AG04450 (cell line): ENCODE measurements around the gene TGFBR3. TPM values are rescaled to one million over a fixed set of nuclear protein-coding genes. Genes with fewer than 3 reads are reported as not detected.

Source experiments
- CTCF ChIA-PET: fragments of 300-600, 350-600 bp; formaldehyde crosslinking; extraction: SDS; loops from one replicate; lab custom pipeline; 2022; ENCODE audit warnings: antibody characterized with exemption, inconsistent platforms; lab: Charles Lee
- POLR2A ChIA-PET: fragments of 350-600 bp; formaldehyde crosslinking; extraction: SDS; loops from one replicate; lab custom pipeline; 2021; ENCODE audit warnings: antibody characterized with exemption, inconsistent platforms; lab: Yijun Ruan, JAX
- DNase-seq: peaks from one replicate; pipeline ENCODE4 v3.0.0-alpha.2; 2011; ENCODE audit warnings: low read depth, low spot score
- H3K27ac ChIP-seq: one replicate; pipeline ENCODE4 v1.5.1; 2012; ENCODE audit warnings: low read depth, low read length, control low read depth
- H3K27me3 ChIP-seq: one replicate; pipeline ENCODE4 v1.6.0; 2012; ENCODE audit warnings: low read length; ENCODE audit not compliant: control insufficient read depth, insufficient read depth
- H3K4me3 ChIP-seq: 2 replicates; pipeline ENCODE4 v1.5.1; 2011; ENCODE audit warnings: mild to moderate bottlenecking, low read depth, low read length, control low read depth
- H3K9me3 ChIP-seq: 2 replicates; pipeline ENCODE4 v1.5.1; 2012; ENCODE audit warnings: low read length; ENCODE audit not compliant: control insufficient read depth, insufficient read depth
- polyA plus RNA-seq: library from polyadenylated mRNA; depleted of rRNA; stranded (reverse); fragments of >200 nt; gene quantifications from 2 replicates; pipeline ENCODE4 v1.2.3, GENCODE V29; 2011
- TF ChIP-seq, protein P1 (sequence below): IDR thresholded peaks from 2 replicates; pipeline ENCODE4 v1.5.1; 2011; ENCODE audit warnings: low read depth, low read length, control low read depth, inconsistent platforms

Gene TGFBR3
- polyA plus RNA-seq, 1 experiment: 36.5 TPM

- H3K4me3 ChIP-seq: no peak overlapping the region
- H3K9me3 ChIP-seq: no peaks in the 10 kb centered on the region
- no peaks in the 10 kb centered on the region for H3K27me3 ChIP-seq
- no peak for DNase-seq
- TF ChIP-seq, protein P1, sequence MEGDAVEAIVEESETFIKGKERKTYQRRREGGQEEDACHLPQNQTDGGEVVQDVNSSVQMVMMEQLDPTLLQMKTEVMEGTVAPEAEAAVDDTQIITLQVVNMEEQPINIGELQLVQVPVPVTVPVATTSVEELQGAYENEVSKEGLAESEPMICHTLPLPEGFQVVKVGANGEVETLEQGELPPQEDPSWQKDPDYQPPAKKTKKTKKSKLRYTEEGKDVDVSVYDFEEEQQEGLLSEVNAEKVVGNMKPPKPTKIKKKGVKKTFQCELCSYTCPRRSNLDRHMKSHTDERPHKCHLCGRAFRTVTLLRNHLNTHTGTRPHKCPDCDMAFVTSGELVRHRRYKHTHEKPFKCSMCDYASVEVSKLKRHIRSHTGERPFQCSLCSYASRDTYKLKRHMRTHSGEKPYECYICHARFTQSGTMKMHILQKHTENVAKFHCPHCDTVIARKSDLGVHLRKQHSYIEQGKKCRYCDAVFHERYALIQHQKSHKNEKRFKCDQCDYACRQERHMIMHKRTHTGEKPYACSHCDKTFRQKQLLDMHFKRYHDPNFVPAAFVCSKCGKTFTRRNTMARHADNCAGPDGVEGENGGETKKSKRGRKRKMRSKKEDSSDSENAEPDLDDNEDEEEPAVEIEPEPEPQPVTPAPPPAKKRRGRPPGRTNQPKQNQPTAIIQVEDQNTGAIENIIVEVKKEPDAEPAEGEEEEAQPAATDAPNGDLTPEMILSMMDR: no peak
- ChIA-PET POLR2A (no interaction called here), CTCF (interaction anchor here (0.7 to 2.7 kb wide), 3 partner anchors 18 to 280 kb away, joined by 3 to 8 read pairs (median 5); no protein-coding TSS in a partner anchor)
- no peak overlapping the region for H3K27ac ChIP-seq
Measured at GRCh38 chr1:91793189-91793588, 92.8 kb downstream of the TGFBR3 start.

- H3K27me3 ChIP-seq: no peaks in the 10 kb centered on the region
- POLR2A ChIA-PET: no interaction called here
- no peaks in the 10 kb centered on the region for H3K9me3 ChIP-seq
- H3K4me3 ChIP-seq: no peak overlapping the region
- H3K27ac ChIP-seq: no peak overlapping the region
- TF ChIP-seq, protein P1: no peak
- CTCF ChIA-PET: interaction anchor here (1.0 to 2.7 kb wide), 2 partner anchors 135 to 279 kb away, joined by 3 to 8 read pairs; no protein-coding TSS in a partner anchor
- no peak for DNase-seq
Measured at GRCh38 chr1:91792489-91793071, 93.4 kb downstream of the TGFBR3 start.

DNA sequence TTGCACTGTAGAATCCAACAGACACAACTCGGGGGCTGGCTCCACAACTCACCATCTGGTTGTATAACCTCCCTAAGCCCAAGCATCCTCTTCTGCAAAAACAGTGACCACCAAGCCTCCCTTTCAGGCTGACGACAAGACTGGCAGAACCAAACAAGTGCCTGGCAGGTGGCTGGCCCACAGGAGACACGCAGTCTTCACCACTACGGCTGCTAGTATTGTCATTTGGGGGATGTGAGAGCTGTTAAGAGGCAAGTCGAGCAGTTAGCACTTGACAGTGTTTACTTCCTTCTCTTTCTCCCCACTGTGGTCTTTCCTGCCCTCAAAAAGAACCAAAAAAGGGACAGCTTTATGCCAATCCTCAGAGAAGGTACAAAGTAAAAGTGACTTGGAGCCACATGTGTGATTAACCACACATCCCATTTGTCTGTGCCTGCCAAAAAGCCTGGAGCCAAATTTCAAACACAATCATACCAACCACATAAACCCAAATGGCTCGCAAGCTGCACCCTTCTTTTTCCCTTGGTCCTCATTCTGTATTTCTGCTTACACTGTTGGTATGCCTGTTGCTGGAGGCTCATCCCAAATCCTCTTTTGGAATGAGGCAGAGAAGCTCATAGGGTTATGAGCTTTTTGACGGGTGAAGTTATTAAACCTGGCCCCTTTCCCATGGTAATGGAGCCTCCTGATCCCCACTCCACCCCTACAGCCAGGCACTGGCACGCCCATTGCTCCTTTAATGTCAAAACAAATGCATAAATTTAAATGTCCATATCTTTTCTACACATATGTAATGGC lies 94.1 kb downstream of the TGFBR3 start:
- Histone ChIP-seq H3K27me3 (no peaks in the 10 kb centered on the region), H3K27ac (no peak overlapping the region), H3K9me3 (no peaks in the 10 kb centered on the region), H3K4me3 (no peak overlapping the region)
- DNase-seq: no peak
- CTCF ChIA-PET: interaction anchor here (1.1 to 2.7 kb wide), 2 partner anchors 279 to 280 kb away, joined by 4 to 8 read pairs; no protein-coding TSS in a partner anchor
- TF ChIP-seq, protein P1: no peak
- POLR2A ChIA-PET: no interaction called here

DNA sequence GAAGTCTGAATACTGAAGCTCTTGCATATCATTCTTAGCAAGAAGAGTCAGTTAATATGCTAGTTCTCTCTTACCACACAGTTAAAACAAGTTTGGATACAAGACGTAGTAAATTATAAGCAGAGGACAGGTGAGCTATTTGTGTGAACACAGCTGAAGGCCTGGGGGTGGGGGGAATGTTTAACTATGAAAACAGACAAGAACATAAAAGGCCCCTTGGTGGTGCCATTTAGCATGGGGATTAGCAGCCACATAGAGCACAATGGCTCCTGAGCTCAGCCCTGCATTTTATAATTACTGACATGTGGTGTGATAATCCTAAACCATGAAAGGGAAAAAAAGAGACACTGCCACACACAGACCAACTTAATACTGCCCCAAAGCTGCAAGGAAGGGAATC lies 94.8 kb downstream of the TGFBR3 start:
- no peaks in the 10 kb centered on the region for H3K27me3 ChIP-seq
- ChIA-PET POLR2A (interaction anchor here (0.6 to 1.2 kb wide), 3 partner anchors 39 to 221 kb away, joined by 3 to 4 read pairs (median 3); no protein-coding TSS in a partner anchor), CTCF (interaction anchor here (0.7 to 1.1 kb wide), 2 partner anchors 11 to 279 kb away, joined by 4 read pairs; no protein-coding TSS in a partner anchor)
- no peak for DNase-seq
- H3K9me3 ChIP-seq: no peaks in the 10 kb centered on the region
- TF ChIP-seq, protein P1: no peak
- H3K4me3 ChIP-seq: no peak overlapping the region
- no peak overlapping the region for H3K27ac ChIP-seq

GRCh38 chr1:91790392-91790791 lies 95.6 kb downstream of the TGFBR3 start:
- TF ChIP-seq, protein P1: no peak
- ChIA-PET CTCF (interaction anchor here (1.1 to 1.5 kb wide), 2 partner anchors 277 to 279 kb away, joined by 3 to 4 read pairs; no protein-coding TSS in a partner anchor), POLR2A (interaction anchor here (0.6 to 1.2 kb wide), 5 partner anchors 13 to 220 kb away, joined by 3 to 4 read pairs (median 3); no protein-coding TSS in a partner anchor)

More at GRCh38 chr1:91790392-91790791, 95.6 kb downstream of the TGFBR3 start:
- Histone ChIP-seq H3K27me3 (no peaks in the 10 kb centered on the region), H3K27ac (no peak overlapping the region), H3K4me3 (no peak overlapping the region), H3K9me3 (no peaks in the 10 kb centered on the region)
- no peak for DNase-seq
